Keratinocyte (primary cell): ENCODE results near the gene SMG1. TPM values are rescaled to one million over a fixed set of nuclear protein-coding genes. Genes with fewer than 3 reads are reported as not detected.
A peak's percentile ranks its signal among the peaks of the same experiment; 100 is the strongest.
"Not testable (repeated sequence)": the region's sequence is repeated elsewhere in the genome, so short reads cannot be mapped to it uniquely, and the experiment has no call there.

Experiments
- DNase-seq: peaks from one replicate; pipeline ENCODE4 v3.0.0-alpha.2; 2011; ENCODE audit warnings: low read depth, missing footprints, low spot score
- FAIRE-seq: peaks from 2 replicates; lab custom pipeline; 2011; peaks lifted over from hg19 to GRCh38; lab: Jason Lieb, UNC
- H2AFZ ChIP-seq: 2 replicates; pipeline ENCODE4 v1.6.0; 2012; ENCODE audit warnings: low read length, control low read depth, inconsistent platforms; ENCODE audit not compliant: control insufficient read depth
- H3K27ac ChIP-seq: 2 replicates; pipeline ENCODE4 v1.5.1; 2011; ENCODE audit warnings: low read length; ENCODE audit not compliant: control insufficient read depth, insufficient read depth
- H3K27me3 ChIP-seq: 3 replicates; pipeline ENCODE4 v1.6.0; 2011; ENCODE audit warnings: low read length; ENCODE audit not compliant: control insufficient read depth, insufficient read depth; ENCODE audit errors: extremely low read depth
- H3K36me3 ChIP-seq, 2 experiments: 2 replicates in 1 of 2; 3 replicates in 1 of 2; pipeline ENCODE4 v1.5.1; 2011; ENCODE audit warnings: low read length in 2 of 2, mild to moderate bottlenecking in 1 of 2; ENCODE audit not compliant: control insufficient read depth in 2 of 2, insufficient read depth in 2 of 2; ENCODE audit errors: extremely low read depth in 1 of 2
- H3K4me1 ChIP-seq: 3 replicates; pipeline ENCODE4 v1.5.1; 2011; ENCODE audit warnings: low read length; ENCODE audit not compliant: control insufficient read depth, insufficient read depth; ENCODE audit errors: extremely low read depth
- H3K4me2 ChIP-seq: 3 replicates; pipeline ENCODE4 v1.6.0; 2011; ENCODE audit warnings: low read depth, low read length; ENCODE audit not compliant: control insufficient read depth, insufficient read depth; ENCODE audit errors: extremely low read depth
- H3K4me3 ChIP-seq, 3 experiments: fragments of 200-600 bp in 1 of 3; sonication (generic) in 1 of 3; 2 replicates in 2 of 3; 3 replicates in 1 of 3; pipeline ENCODE4 v1.5.1; 2011 to 2016; ENCODE audit warnings: low read length in 3 of 3, mild to moderate bottlenecking in 3 of 3, control low read depth in 2 of 3, inconsistent platforms in 1 of 3, low read depth in 1 of 3, mixed read lengths in 1 of 3, mixed run types in 1 of 3, moderate library complexity in 1 of 3; ENCODE audit not compliant: control insufficient read depth in 2 of 3, insufficient read depth in 2 of 3; ENCODE audit errors: extremely low read depth in 1 of 3
- H3K79me2 ChIP-seq: 2 replicates; pipeline ENCODE4 v1.6.0; 2012; ENCODE audit warnings: low read length; ENCODE audit not compliant: control insufficient read depth, insufficient read depth
- H3K9ac ChIP-seq: 3 replicates; pipeline ENCODE4 v1.6.0; 2011; ENCODE audit warnings: low read length; ENCODE audit not compliant: control insufficient read depth, insufficient read depth; ENCODE audit errors: extremely low read depth
- H3K9me1 ChIP-seq: 3 replicates; pipeline ENCODE4 v1.6.0; 2011; ENCODE audit warnings: low read length; ENCODE audit not compliant: control insufficient read depth, insufficient read depth; ENCODE audit errors: extremely low read depth
- H3K9me3 ChIP-seq: 2 replicates; pipeline ENCODE4 v1.5.1; 2012; ENCODE audit warnings: low read depth, low read length; ENCODE audit not compliant: control insufficient read depth
- H4K20me1 ChIP-seq: 3 replicates; pipeline ENCODE4 v1.6.0; 2011; ENCODE audit warnings: low read length; ENCODE audit not compliant: control insufficient read depth, insufficient read depth; ENCODE audit errors: extremely low read depth
- EZH2 ChIP-seq: IDR thresholded peaks from one replicate; pipeline ENCODE4 v1.6.1; 2012; ENCODE audit warnings: inconsistent platforms, mild to moderate bottlenecking, low read length, moderate library complexity
- dilution Hi-C: fragments of 300-500 bp; cut with MboI; formaldehyde crosslinking; loops from one replicate; pipeline ENCODE4 v1.7.0; 2020; ENCODE audit warnings: low sequenced_read_pairs; ENCODE audit not compliant: extremely low pct_ligation_motif_present
- polyA plus RNA-seq, 5 experiments: library from polyadenylated mRNA; depleted of rRNA in 3 of 5; stranded (reverse) in 3 of 5; stranded (forward) in 1 of 5; unstranded in 1 of 5; fragments of >200 nt; gene quantifications; 1 replicate in 1 of 5; 2 replicates in 3 of 5; 3 replicates in 1 of 5; pipeline versions ENCODE4 v1.2.1 to v1.2.3, GENCODE V29; 2011 to 2012; ENCODE audit warnings: missing spikeins in 2 of 5, low read depth in 1 of 5, low replicate concordance in 1 of 5
- TF ChIP-seq, protein P1 (sequence below), 3 experiments: IDR thresholded peaks in 1 of 3; conservative IDR thresholded peaks in 1 of 3; optimal IDR thresholded peaks in 1 of 3; 2 replicates in 2 of 3; 3 replicates in 1 of 3; pipeline versions ENCODE3 to v1.5.1; 2011; ENCODE audit warnings: low read length in 3 of 3, mild to moderate bottlenecking in 3 of 3, moderate library complexity in 2 of 3, control low read depth in 1 of 3, inconsistent platforms in 1 of 3; ENCODE audit not compliant: insufficient read depth in 2 of 3; ENCODE audit errors: extremely low read depth in 1 of 3

SMG1 gene
- polyA plus RNA-seq, 1 donor (not counting 4 experiments of a cell fraction or from before 2014, with no cell fraction given), result 34.2 TPM

DNA sequence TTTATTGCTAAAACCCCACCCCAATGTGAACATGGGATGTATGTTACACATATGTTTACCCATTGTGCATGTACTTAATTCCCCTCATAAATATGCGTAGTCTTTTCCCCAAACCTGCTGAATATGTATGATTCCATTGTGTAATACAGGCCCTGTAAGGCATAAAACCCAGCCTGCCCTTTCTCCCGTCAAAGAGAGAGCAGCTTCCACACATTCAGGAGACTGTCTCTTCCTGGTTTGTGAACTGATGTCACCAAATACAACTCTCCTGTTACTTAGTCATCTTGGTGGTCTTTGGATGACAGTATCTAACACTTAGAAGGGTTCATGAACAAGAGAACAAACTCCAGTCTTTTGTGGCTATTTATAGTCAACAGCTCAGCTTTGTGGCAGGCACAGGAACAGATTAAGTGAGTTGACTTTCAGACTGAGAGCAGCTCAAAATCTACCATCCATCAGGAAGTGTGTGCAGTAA lies 32.9 kb upstream of the SMG1 start:
- Histone ChIP-seq H3K9me3 (no peaks in the 10 kb centered on the region), H2AFZ (peak overlapping the region; percentile 86), H3K4me1 (peaks cover 38% of the 10 kb centered on the region), H3K79me2 (no peaks in the 10 kb centered on the region), H3K4me3 (no peak overlapping the region), H3K27me3 (no peaks in the 10 kb centered on the region), H3K4me2 (peak overlapping the region; percentile 17), H3K9ac (peak overlapping the region; percentile 18), H3K9me1 (no peaks in the 10 kb centered on the region), H3K36me3 (no peaks in the 10 kb centered on the region), H4K20me1 (no peaks in the 10 kb centered on the region), H3K27ac (peak overlapping the region; percentile 39)
- FAIRE-seq, result peak; percentile 13
- TF ChIP-seq, protein P1, sequence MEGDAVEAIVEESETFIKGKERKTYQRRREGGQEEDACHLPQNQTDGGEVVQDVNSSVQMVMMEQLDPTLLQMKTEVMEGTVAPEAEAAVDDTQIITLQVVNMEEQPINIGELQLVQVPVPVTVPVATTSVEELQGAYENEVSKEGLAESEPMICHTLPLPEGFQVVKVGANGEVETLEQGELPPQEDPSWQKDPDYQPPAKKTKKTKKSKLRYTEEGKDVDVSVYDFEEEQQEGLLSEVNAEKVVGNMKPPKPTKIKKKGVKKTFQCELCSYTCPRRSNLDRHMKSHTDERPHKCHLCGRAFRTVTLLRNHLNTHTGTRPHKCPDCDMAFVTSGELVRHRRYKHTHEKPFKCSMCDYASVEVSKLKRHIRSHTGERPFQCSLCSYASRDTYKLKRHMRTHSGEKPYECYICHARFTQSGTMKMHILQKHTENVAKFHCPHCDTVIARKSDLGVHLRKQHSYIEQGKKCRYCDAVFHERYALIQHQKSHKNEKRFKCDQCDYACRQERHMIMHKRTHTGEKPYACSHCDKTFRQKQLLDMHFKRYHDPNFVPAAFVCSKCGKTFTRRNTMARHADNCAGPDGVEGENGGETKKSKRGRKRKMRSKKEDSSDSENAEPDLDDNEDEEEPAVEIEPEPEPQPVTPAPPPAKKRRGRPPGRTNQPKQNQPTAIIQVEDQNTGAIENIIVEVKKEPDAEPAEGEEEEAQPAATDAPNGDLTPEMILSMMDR (optimal IDR thresholded peaks at IDR 0.05 in 1 of 3, IDR thresholded peaks at IDR 0.05 in 1 of 3, conservative IDR thresholded peaks at IDR 0.05 in 1 of 3; ENCODE audit: extremely low read depth in 1 of 3, insufficient read depth in 2 of 3, low read length in 3 of 3), result no peak
- TF ChIP-seq EZH2, result no peak
- dilution Hi-C loops, result no loop called here
- DNase-seq, result no peak

- Histone ChIP-seq H4K20me1 (no peaks in the 10 kb centered on the region), H3K79me2 (no peaks in the 10 kb centered on the region), H3K27ac (peak overlapping the region; percentile 39), H3K4me2 (peak overlapping the region; percentile 17), H3K27me3 (no peaks in the 10 kb centered on the region), H3K4me1 (peaks cover 38% of the 10 kb centered on the region), H3K4me3 (no peak overlapping the region), H3K9ac (peak overlapping the region; percentile 18), H3K9me3 (no peaks in the 10 kb centered on the region), H3K9me1 (no peaks in the 10 kb centered on the region), H2AFZ (peak overlapping the region; percentile 86), H3K36me3 (no peaks in the 10 kb centered on the region)
- dilution Hi-C loops, result no loop called here
- FAIRE-seq (no peak), DNase-seq (no peak)
- TF ChIP-seq, protein P1 (optimal IDR thresholded peaks at IDR 0.05 in 1 of 3, IDR thresholded peaks at IDR 0.05 in 1 of 3, conservative IDR thresholded peaks at IDR 0.05 in 1 of 3; ENCODE audit: extremely low read depth in 1 of 3, insufficient read depth in 2 of 3, low read length in 3 of 3), result no peak
- no peak for TF ChIP-seq EZH2
Observed at GRCh38 chr16:18958621-18959029, 32.4 kb upstream of the SMG1 start.

GRCh38 chr16:18956658-18957241 lies 30.5 kb upstream of the SMG1 start:
- H3K4me2 ChIP-seq, result peak overlapping the region; percentile 64
- H3K36me3 ChIP-seq, dilution Hi-C loops, H3K9me3 ChIP-seq, H3K9me1 ChIP-seq, H4K20me1 ChIP-seq, H3K27me3 ChIP-seq, H3K27ac ChIP-seq, DNase-seq, H3K9ac ChIP-seq, H3K79me2 ChIP-seq, FAIRE-seq: not testable (repeated sequence)
- peak overlapping the region in 1 of 3 experiments; percentile 22 for H3K4me3 ChIP-seq
- peaks cover 28% of the 10 kb centered on the region for H3K4me1 ChIP-seq
- H2AFZ ChIP-seq, result peak overlapping the region; percentile 77
